ENCODE measurements around the gene UNC13B. TPM values are rescaled to one million over a fixed set of nuclear protein-coding genes. Genes with fewer than 3 reads are reported as not detected.
"Not testable (repeated sequence)": the region's sequence is repeated elsewhere in the genome, so short reads cannot be mapped to it uniquely, and the experiment has no call there.

The UNC13B gene
- total RNA-seq, 1 donor from 2014 or later, result 31.0 TPM

DNA sequence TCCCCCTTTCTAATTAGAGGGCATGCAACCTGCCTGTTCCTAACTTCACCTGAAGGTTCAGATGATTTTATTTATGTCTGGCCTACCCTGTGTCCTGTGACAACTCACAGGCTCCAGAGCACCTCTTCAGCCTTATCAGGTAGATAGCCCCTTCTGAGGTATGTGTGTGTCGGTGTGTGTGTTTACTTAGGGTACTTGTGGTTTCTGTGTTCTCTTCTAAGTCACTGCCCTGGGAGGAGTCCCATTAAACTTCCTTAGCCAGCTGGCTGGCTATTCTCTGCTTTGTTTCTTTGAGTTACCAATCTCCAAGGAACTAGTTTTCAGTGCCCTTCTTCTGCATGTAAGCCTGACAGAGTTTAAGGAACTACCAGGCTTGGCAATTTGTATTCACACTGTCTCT lies 74.9 kb downstream of the UNC13B start:
- peaks cover 13% of the 10 kb centered on the region for H3K36me3 Mint-ChIP-seq
- no peak overlapping the region for H3K4me3 Mint-ChIP-seq
- no peaks in the 10 kb centered on the region for H3K27me3 Mint-ChIP-seq (ENCODE audit: low read depth)
- H3K27ac Mint-ChIP-seq, result no peak overlapping the region
- TF ChIP-seq, protein P1, sequence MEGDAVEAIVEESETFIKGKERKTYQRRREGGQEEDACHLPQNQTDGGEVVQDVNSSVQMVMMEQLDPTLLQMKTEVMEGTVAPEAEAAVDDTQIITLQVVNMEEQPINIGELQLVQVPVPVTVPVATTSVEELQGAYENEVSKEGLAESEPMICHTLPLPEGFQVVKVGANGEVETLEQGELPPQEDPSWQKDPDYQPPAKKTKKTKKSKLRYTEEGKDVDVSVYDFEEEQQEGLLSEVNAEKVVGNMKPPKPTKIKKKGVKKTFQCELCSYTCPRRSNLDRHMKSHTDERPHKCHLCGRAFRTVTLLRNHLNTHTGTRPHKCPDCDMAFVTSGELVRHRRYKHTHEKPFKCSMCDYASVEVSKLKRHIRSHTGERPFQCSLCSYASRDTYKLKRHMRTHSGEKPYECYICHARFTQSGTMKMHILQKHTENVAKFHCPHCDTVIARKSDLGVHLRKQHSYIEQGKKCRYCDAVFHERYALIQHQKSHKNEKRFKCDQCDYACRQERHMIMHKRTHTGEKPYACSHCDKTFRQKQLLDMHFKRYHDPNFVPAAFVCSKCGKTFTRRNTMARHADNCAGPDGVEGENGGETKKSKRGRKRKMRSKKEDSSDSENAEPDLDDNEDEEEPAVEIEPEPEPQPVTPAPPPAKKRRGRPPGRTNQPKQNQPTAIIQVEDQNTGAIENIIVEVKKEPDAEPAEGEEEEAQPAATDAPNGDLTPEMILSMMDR (IDR thresholded peaks at IDR 0.05; ENCODE audit: unreplicated experiment), result no peak
- H3K4me1 Mint-ChIP-seq, result peaks cover 2% of the 10 kb centered on the region
- DNase-seq (ENCODE audit: low spot score in 2 of 2, unreplicated experiment in 2 of 2), result no peak
- H3K9me3 Mint-ChIP-seq, result peaks cover 5% of the 10 kb centered on the region

DNA sequence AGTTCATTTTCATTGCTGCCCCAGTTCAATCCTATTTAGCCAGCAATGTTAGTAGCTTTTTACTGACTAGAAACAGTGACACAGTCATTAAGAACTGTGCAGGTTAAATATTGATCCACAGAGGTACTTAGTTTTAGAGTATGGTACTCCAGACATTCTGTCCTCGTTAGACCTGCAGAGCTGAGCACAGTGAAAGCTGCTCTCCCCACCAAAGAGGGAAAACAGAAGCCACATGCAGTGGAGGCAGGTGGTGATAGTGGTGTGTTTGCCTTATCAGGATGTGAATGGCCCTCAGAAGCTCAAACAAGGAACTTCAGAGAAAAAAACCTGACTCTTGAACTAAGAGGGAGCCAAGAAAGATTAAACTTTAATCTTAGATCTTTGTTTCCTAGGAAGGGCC lies 75.5 kb downstream of the UNC13B start:
- H3K4me3 Mint-ChIP-seq, result no peak overlapping the region
- peaks cover 13% of the 10 kb centered on the region for H3K36me3 Mint-ChIP-seq
- no peak for DNase-seq (ENCODE audit: low spot score in 2 of 2, unreplicated experiment in 2 of 2)
- TF ChIP-seq, protein P1 (IDR thresholded peaks at IDR 0.05; ENCODE audit: unreplicated experiment), result no peak
- H3K9me3 Mint-ChIP-seq, result peaks cover 5% of the 10 kb centered on the region
- no peak overlapping the region for H3K27ac Mint-ChIP-seq
- H3K4me1 Mint-ChIP-seq, result no peaks in the 10 kb centered on the region
- H3K27me3 Mint-ChIP-seq (ENCODE audit: low read depth), result no peaks in the 10 kb centered on the region

DNA sequence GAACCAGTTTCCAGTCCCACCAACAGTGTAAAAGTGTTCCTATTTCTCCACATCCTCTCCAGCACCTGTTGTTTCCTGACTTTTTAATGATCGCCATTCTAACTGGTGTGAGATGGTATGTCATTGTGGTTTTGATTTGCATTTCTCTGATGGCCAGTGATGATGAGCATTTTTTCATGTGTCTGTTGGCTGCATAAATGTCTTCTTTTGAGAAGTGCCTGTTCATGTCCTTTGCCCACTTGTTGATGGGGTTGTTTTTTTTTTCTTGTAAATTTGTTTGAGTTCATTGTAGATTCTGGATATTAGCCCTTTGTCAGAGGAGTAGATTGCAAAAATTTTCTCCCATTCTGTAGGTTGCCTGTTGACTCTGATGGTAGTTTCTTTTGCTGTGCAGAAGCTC lies 84.1 kb downstream of the UNC13B start:
- H3K27ac Mint-ChIP-seq; H3K9me3 Mint-ChIP-seq; DNase-seq (ENCODE audit: low spot score in 2 of 2, unreplicated experiment in 2 of 2); H3K4me1 Mint-ChIP-seq; H3K4me3 Mint-ChIP-seq; H3K36me3 Mint-ChIP-seq; H3K27me3 Mint-ChIP-seq (ENCODE audit: low read depth): not testable (repeated sequence)

DNA sequence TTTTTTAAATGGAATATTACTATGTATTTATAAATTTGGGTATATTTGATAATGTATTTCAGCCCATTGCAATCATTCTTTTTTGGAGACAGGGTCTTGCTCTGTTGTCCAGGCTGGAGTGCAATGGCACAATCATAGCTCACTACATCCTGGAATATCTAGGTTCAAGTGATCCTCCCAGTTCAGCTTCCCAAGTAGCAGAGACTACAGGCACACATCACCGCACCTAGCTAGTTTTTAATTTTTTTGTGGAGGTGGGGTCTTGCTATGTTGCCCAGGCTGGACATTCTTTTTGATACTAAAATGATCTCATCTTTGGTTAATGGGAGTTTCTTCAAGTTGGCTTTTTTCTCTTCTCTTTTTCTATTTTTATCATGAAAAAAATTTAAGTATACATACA lies 91.3 kb downstream of the UNC13B start:
- H3K27me3 Mint-ChIP-seq (ENCODE audit: low read depth), result no peaks in the 10 kb centered on the region
- DNase-seq (ENCODE audit: low spot score in 2 of 2, unreplicated experiment in 2 of 2), result no peak
- peaks cover 22% of the 10 kb centered on the region for H3K4me1 Mint-ChIP-seq
- peaks cover 6% of the 10 kb centered on the region for H3K9me3 Mint-ChIP-seq
- peaks cover 2% of the 10 kb centered on the region for H3K36me3 Mint-ChIP-seq
- TF ChIP-seq, protein P1 (IDR thresholded peaks at IDR 0.05; ENCODE audit: unreplicated experiment), result no peak
- H3K4me3 Mint-ChIP-seq, result no peak overlapping the region
- no peak overlapping the region for H3K27ac Mint-ChIP-seq

DNA sequence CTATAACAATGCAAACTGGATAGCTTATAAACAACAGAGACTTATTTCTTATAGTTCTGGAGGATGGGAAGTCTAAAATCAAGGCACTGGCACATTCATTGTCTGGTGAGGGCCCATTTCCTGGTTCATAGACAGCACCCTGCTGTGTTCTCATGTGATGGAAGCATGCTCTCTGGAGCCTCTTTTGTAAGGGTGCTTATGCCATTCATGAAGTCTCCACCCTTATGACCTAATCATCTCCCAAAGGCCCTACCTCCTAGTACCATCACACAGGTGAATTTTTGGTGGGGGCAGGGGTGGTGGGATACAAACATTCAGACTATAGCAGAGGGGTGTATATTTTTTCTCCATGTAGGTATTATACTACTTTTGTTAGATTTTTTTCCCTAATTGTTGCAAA lies 92.4 kb downstream of the UNC13B start:
- no peak overlapping the region for H3K4me3 Mint-ChIP-seq
- H3K27me3 Mint-ChIP-seq (ENCODE audit: low read depth), result no peaks in the 10 kb centered on the region
- no peak overlapping the region for H3K27ac Mint-ChIP-seq
- no peaks in the 10 kb centered on the region for H3K36me3 Mint-ChIP-seq
- peaks cover 6% of the 10 kb centered on the region for H3K9me3 Mint-ChIP-seq
- no peak for DNase-seq (ENCODE audit: low spot score in 2 of 2, unreplicated experiment in 2 of 2)
- H3K4me1 Mint-ChIP-seq, result peaks cover 29% of the 10 kb centered on the region
- TF ChIP-seq, protein P1 (IDR thresholded peaks at IDR 0.05; ENCODE audit: unreplicated experiment), result no peak

DNA sequence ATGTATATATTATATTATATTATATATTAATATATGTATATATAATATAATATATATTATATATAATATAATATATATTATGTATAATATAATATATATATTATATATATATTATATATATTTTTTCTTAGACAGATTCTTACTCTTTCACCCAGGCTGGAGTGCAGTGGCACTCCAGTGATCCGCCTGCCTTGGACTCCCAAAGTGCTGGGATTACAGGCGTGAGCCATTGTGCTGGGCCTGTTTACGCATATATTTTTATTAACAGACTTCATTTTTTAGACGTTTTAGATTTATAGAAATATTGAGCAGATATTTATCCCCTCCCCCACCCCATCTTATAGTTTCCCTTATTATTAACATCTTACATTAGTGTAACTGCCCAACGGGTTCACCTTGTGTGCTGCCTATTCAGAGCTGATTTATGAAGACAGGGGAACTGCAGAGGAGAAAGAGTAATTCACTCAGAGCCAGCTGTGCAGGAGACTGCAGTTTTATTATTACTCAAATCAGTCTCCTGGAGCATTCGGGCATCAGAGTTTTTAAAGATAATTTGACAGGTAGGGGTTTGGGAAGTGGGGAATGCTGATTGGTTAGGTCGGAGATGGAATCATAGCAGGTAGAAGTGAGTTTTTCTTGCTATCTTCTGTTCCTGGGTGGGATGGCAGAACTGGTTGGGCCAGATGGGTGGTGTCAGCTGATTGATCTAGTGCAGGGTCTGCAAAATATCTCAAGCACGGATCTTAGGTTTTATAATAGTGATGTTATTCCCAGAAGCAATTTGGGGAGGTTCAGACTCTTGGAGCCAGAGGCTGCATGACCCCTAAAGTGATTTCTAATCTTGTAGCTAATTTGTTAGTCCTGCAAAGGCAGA lies 93.4 kb downstream of the UNC13B start:
- TF ChIP-seq, protein P1 (IDR thresholded peaks at IDR 0.05; ENCODE audit: unreplicated experiment), result no peak
- peak in 1 of 2 experiments; percentile 45 for DNase-seq (ENCODE audit: low spot score in 2 of 2, unreplicated experiment in 2 of 2)
- H3K27ac Mint-ChIP-seq, result peak overlapping the region; percentile 78
- H3K4me1 Mint-ChIP-seq, result peaks cover 29% of the 10 kb centered on the region
- H3K36me3 Mint-ChIP-seq, result no peaks in the 10 kb centered on the region
- H3K27me3 Mint-ChIP-seq (ENCODE audit: low read depth), result no peaks in the 10 kb centered on the region
- H3K9me3 Mint-ChIP-seq, result peaks cover 4% of the 10 kb centered on the region
- no peak overlapping the region for H3K4me3 Mint-ChIP-seq

Measured in mesothelial cell of epicardium (in vitro differentiated cells).